GOT3 (cell line): ENCODE measurements around the gene RMRP.
"Not testable (repeated sequence)": the region's sequence is repeated elsewhere in the genome, so short reads cannot be mapped to it uniquely, and the experiment has no call there.

ENCODE experiments used
- DNase-seq: peaks from one replicate; lab custom pipeline; 2025; ENCODE audit warnings: mixed read lengths; lab: John Stamatoyannopoulos, UW

The RMRP gene

GRCh38 chr9:35641478-35641877, 16.3 kb downstream of the RMRP start:
- not testable (repeated sequence) for DNase-seq

- not testable (repeated sequence) for DNase-seq
These were observed 17.4 kb downstream of the RMRP start for GRCh38 chr9:35640431-35640830.

- no peak for DNase-seq
These were observed 18.2 kb downstream of the RMRP start for GRCh38 chr9:35639631-35640030.

GRCh38 chr9:35639225-35639624, 18.6 kb downstream of the RMRP start:
- not testable (repeated sequence) for DNase-seq

GRCh38 chr9:35638751-35639150, 19.1 kb downstream of the RMRP start:
- not testable (repeated sequence) for DNase-seq

- not testable (repeated sequence) for DNase-seq
These were observed 20.3 kb downstream of the RMRP start for GRCh38 chr9:35637427-35637955.

- not testable (repeated sequence) for DNase-seq
These were observed 21.0 kb downstream of the RMRP start for GRCh38 chr9:35636877-35637246.

- DNase-seq, result no peak
These were observed 21.5 kb downstream of the RMRP start for GRCh38 chr9:35636135-35636876.

GRCh38 chr9:35635730-35636129, 22.1 kb downstream of the RMRP start:
- no peak for DNase-seq

- DNase-seq, result no peak
These were observed 28.2 kb downstream of the RMRP start for GRCh38 chr9:35629597-35629996.

GRCh38 chr9:35628389-35628991, 29.3 kb downstream of the RMRP start:
- no peak for DNase-seq

- DNase-seq, result no peak
These were observed 30.2 kb downstream of the RMRP start for GRCh38 chr9:35627575-35627974.

- no peak for DNase-seq
These were observed 38.0 kb downstream of the RMRP start for GRCh38 chr9:35619800-35620158.

GRCh38 chr9:35618854-35619799, 38.7 kb downstream of the RMRP start:
- no peak for DNase-seq

GRCh38 chr9:35618325-35618727, 39.5 kb downstream of the RMRP start, which contains the start of gene CD72:
Gene CD72 (minus strand): TSS chr9:35618413. CDS start chr9:35618303, 110 bp downstream.
- DNase-seq, result no peak

- no peak for DNase-seq
These were observed 40.3 kb downstream of the RMRP start for GRCh38 chr9:35617548-35617947.

- peak; percentile 7 for DNase-seq
These were observed 40.9 kb downstream of the RMRP start for GRCh38 chr9:35616681-35617459.

- DNase-seq, result no peak
These were observed 41.7 kb downstream of the RMRP start for GRCh38 chr9:35615981-35616680.

- no peak for DNase-seq
These were observed 45.0 kb downstream of the RMRP start for GRCh38 chr9:35612843-35613242.

- DNase-seq, result not testable (repeated sequence)
These were observed 45.8 kb downstream of the RMRP start for GRCh38 chr9:35612066-35612465.
